Measurements from ENCODE around the gene VWA7.

Gene VWA7

GRCh38 chr6:31737991-31738979 lies 38.8 kb downstream of the VWA7 start:
- TF ChIP-seq POLR2A (IDR thresholded peaks at IDR 0.05; ENCODE audit: low read length) (peak; percentile 77), GATA1 (IDR thresholded peaks at IDR 0.05; ENCODE audit: low read depth, low read length) (no peak)
- DNase-seq, result peak; percentile 67 to 71

- TF ChIP-seq GATA1 (IDR thresholded peaks at IDR 0.05; ENCODE audit: low read depth, low read length) (no peak), POLR2A (IDR thresholded peaks at IDR 0.05; ENCODE audit: low read length) (no peak)
- DNase-seq, result no peak
Observed at GRCh38 chr6:31737315-31737990, 39.7 kb downstream of the VWA7 start.

- no peak for TF ChIP-seq POLR2A (IDR thresholded peaks at IDR 0.05; ENCODE audit: low read length)
- TF ChIP-seq GATA1 (IDR thresholded peaks at IDR 0.05; ENCODE audit: low read depth, low read length), result no peak
- no peak for DNase-seq
Observed at GRCh38 chr6:31736768-31737314, 40.3 kb downstream of the VWA7 start.

GRCh38 chr6:31736021-31736767 lies 40.9 kb downstream of the VWA7 start, which contains the start of gene CLIC1:
TSS of gene CLIC1 (minus strand) at chr6:31736530. CDS start at chr6:31736300, 230 bp downstream.
- peak; percentile 92 for TF ChIP-seq POLR2A (IDR thresholded peaks at IDR 0.05; ENCODE audit: low read length)
- TF ChIP-seq GATA1 (IDR thresholded peaks at IDR 0.05; ENCODE audit: low read depth, low read length), result no peak
- DNase-seq, result peak; percentile 79 to 88

- TF ChIP-seq GATA1 (IDR thresholded peaks at IDR 0.05; ENCODE audit: low read depth, low read length) (no peak), POLR2A (IDR thresholded peaks at IDR 0.05; ENCODE audit: low read length) (peak; percentile 26)
- DNase-seq, result peak; percentile 45 to 77
Observed at GRCh38 chr6:31734821-31735406, 42.2 kb downstream of the VWA7 start.

- TF ChIP-seq POLR2A (IDR thresholded peaks at IDR 0.05; ENCODE audit: low read length) (no peak), GATA1 (IDR thresholded peaks at IDR 0.05; ENCODE audit: low read depth, low read length) (no peak)
- no peak for DNase-seq
Observed at GRCh38 chr6:31734247-31734820, 42.8 kb downstream of the VWA7 start.

GRCh38 chr6:31733734-31734133 lies 43.4 kb downstream of the VWA7 start:
- DNase-seq, result no peak
- no peak for TF ChIP-seq POLR2A (IDR thresholded peaks at IDR 0.05; ENCODE audit: low read length)
- no peak for TF ChIP-seq GATA1 (IDR thresholded peaks at IDR 0.05; ENCODE audit: low read depth, low read length)

- TF ChIP-seq POLR2A (IDR thresholded peaks at IDR 0.05; ENCODE audit: low read length) (no peak), GATA1 (IDR thresholded peaks at IDR 0.05; ENCODE audit: low read depth, low read length) (no peak)
Observed at GRCh38 chr6:31732029-31732428, 45.1 kb downstream of the VWA7 start.

GRCh38 chr6:31730631-31731086 lies 46.5 kb downstream of the VWA7 start:
- no peak for DNase-seq
- TF ChIP-seq POLR2A (IDR thresholded peaks at IDR 0.05; ENCODE audit: low read length), result no peak
- TF ChIP-seq GATA1 (IDR thresholded peaks at IDR 0.05; ENCODE audit: low read depth, low read length), result no peak

More at GRCh38 chr6:31732029-31732428, 45.1 kb downstream of the VWA7 start:
- DNase-seq, result no peak

- peak; percentile 54 for TF ChIP-seq POLR2A (IDR thresholded peaks at IDR 0.05; ENCODE audit: low read length)
- TF ChIP-seq GATA1 (IDR thresholded peaks at IDR 0.05; ENCODE audit: low read depth, low read length), result no peak
- DNase-seq, result peak; percentile 87 to 88
Observed at GRCh38 chr6:31729979-31730630, 47.0 kb downstream of the VWA7 start.

- peak; percentile 84 to 89 for DNase-seq
- TF ChIP-seq GATA1 (IDR thresholded peaks at IDR 0.05; ENCODE audit: low read depth, low read length), result no peak
- TF ChIP-seq POLR2A (IDR thresholded peaks at IDR 0.05; ENCODE audit: low read length), result peak; percentile 64
Observed at GRCh38 chr6:31729515-31729978, 47.6 kb downstream of the VWA7 start.

All from erythroblast (primary cell).